Activated naive CD8-positive, alpha-beta T cell treated with anti-CD3 and anti-CD28 coated beads for 36 hours (primary cell): Measurements from ENCODE around the gene ADCY9. TPM values are rescaled to one million over a fixed set of nuclear protein-coding genes. Genes with fewer than 3 reads are reported as not detected.

Experiments
- DNase-seq: peaks from one replicate; pipeline ENCODE4 v3.0.0; 2021
- H3K27ac Mint-ChIP-seq: one replicate; pipeline ENCODE4 v1.8.0; 2022; ENCODE audit warnings: mild to moderate bottlenecking, moderate library complexity, mixed read lengths
- H3K27me3 Mint-ChIP-seq: one replicate; pipeline ENCODE4 v1.8.0; 2022; ENCODE audit warnings: mild to moderate bottlenecking, mixed read lengths
- H3K36me3 Mint-ChIP-seq: one replicate; pipeline ENCODE4 v1.8.0; 2021; ENCODE audit warnings: mild to moderate bottlenecking, mixed read lengths
- H3K4me1 Mint-ChIP-seq: one replicate; pipeline ENCODE4 v1.8.0; 2021; ENCODE audit warnings: mixed read lengths
- H3K4me3 Mint-ChIP-seq: one replicate; pipeline ENCODE4 v1.8.0; 2022; ENCODE audit warnings: mild to moderate bottlenecking, moderate library complexity, mixed read lengths
- H3K9me3 Mint-ChIP-seq: one replicate; pipeline ENCODE4 v1.8.0; 2022; ENCODE audit warnings: mixed read lengths
- total RNA-seq, 2 experiments: library from RNA; stranded (reverse); gene quantifications; one replicate each; pipeline ENCODE4 v1.2.3, GENCODE V29; 2021

The ADCY9 gene
- total RNA-seq, 2 experiments from 2014 or later: 3.6 to 4.2 TPM

DNA sequence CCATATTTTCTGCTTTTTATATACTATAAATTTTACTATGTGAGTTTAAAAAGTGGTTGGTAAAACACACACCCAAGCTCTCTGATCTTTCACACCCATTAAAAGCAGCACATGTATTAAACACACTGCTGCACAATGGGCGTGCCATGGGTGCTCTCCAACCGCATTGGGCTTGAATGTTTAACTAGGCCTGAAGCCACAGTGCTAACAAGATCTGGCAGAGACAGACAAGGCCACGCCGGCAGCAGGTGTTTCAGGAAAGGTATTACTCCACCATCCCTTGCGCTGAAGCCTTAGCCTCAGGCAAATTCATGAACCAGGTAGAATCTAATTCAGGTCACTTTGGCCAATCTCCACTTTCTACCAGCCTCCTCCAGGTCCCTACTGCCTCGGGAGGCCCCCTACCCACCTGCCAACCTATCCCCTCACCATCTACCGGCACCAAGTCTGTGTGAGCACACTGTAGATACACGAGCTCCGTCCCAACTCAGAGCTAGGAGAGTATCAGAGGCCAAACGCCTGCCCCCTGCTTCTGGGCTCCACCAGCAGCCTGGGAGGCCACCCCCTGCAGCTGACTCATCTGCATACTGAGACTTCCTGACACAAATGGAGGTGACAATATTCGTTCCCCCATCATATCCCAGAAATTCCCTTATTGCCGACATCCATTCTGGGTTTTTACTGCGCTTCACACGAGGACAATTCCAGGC is 95.0 kb downstream of the ADCY9 start:
- Mint-ChIP-seq H3K27me3 (no peaks in the 10 kb centered on the region), H3K4me1 (peaks cover 3% of the 10 kb centered on the region), H3K36me3 (peaks cover 2% of the 10 kb centered on the region), H3K27ac (no peak overlapping the region), H3K4me3 (no peak overlapping the region), H3K9me3 (no peaks in the 10 kb centered on the region)
- no peak for DNase-seq

DNA sequence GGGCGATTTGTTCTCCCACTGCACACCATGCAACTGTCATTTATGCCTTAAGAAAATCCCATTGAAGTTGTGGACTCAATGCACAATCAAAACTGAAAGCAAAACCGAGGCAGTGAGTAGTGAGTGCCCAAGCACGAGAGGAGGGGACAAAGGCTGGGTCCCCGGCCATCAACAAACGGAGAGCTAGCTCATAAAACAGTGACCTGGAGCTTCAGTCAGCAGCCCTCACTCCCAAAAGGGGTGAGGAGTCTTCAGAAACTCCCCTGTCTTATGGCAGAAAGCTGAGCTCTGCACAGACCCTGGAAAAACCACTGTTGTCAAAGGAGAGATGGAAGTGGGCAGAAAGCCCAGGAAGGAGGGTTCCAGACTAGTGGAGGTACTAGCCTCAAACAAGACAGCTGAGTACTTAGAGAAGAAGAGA is 96.9 kb downstream of the ADCY9 start:
- peaks cover 2% of the 10 kb centered on the region for H3K36me3 Mint-ChIP-seq
- no peak overlapping the region for H3K4me3 Mint-ChIP-seq

DNA sequence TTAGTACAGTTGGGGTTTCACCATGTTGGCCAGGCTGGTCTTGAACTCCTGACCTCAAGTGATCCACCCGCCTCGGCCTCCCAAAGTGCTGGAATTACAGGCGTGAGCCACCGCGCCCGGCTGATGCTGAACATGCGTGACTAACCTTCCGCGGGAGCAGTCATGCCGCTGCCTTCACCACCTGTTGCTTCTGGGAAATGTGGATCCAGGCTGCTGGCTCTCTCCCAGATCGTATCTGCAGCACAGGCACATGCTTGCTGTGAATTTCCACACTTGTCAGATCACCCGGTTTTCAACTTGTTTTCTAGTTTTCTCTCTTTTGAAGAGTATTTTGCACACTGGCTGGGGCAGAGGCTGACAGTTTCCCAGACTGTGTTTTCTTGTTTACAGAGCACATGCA is 97.9 kb downstream of the ADCY9 start:
- no peaks in the 10 kb centered on the region for H3K27me3 Mint-ChIP-seq
- DNase-seq: no peak
- H3K4me1 Mint-ChIP-seq: peaks cover 3% of the 10 kb centered on the region
- peaks cover 2% of the 10 kb centered on the region for H3K36me3 Mint-ChIP-seq
- H3K4me3 Mint-ChIP-seq: no peak overlapping the region
- H3K9me3 Mint-ChIP-seq: no peaks in the 10 kb centered on the region
- H3K27ac Mint-ChIP-seq: no peak overlapping the region

More for the DNA sequence above, 96.9 kb downstream of the ADCY9 start:
- DNase-seq: no peak
- Mint-ChIP-seq H3K27ac (no peak overlapping the region), H3K9me3 (no peaks in the 10 kb centered on the region), H3K4me1 (peaks cover 3% of the 10 kb centered on the region), H3K27me3 (no peaks in the 10 kb centered on the region)

DNA sequence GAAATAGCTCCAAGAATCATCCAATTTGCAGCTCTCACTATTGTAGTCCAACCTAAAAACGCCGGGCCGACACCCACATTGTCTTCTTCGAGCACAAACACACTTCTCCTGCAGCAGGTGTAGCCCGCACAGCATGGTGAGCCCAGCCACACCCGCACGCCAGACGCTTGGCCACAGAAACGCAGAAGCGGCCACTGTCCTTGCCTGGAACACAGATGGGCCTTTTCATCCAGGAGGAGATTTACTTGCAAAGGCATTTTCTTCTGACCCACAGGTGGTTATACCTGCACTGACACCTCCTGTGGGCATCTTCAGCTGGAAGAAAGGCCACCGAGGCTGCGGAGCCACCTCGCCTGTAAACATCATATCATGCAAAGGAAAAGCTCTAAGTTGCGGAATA is 98.4 kb downstream of the ADCY9 start:
- H3K4me3 Mint-ChIP-seq: no peak overlapping the region
- H3K36me3 Mint-ChIP-seq: peaks cover 2% of the 10 kb centered on the region
- no peak overlapping the region for H3K27ac Mint-ChIP-seq
- no peak for DNase-seq
- no peaks in the 10 kb centered on the region for H3K9me3 Mint-ChIP-seq
- H3K4me1 Mint-ChIP-seq: peaks cover 3% of the 10 kb centered on the region
- H3K27me3 Mint-ChIP-seq: no peaks in the 10 kb centered on the region

DNA sequence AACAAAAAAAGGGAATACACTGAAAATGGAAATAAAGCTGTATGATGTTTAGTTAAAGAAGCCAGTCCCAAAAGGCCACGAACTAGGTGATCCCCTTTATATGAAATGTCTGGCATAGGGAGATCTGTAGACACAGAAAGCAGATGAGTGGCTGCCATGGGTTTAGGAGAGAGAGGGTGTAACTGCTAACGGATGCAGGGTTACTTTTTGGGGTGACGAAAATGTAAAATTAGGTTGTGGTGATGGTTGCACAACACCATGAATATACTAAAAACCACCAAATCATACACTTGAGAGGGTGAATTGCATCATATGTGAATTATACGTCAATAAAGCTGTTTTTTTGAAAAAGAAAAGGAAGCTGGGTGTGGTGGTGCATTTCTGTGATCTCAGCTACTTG is 99.6 kb downstream of the ADCY9 start:
- no peaks in the 10 kb centered on the region for H3K9me3 Mint-ChIP-seq
- DNase-seq: no peak
- H3K27me3 Mint-ChIP-seq: no peaks in the 10 kb centered on the region
- no peak overlapping the region for H3K27ac Mint-ChIP-seq
- peaks cover 2% of the 10 kb centered on the region for H3K36me3 Mint-ChIP-seq
- no peak overlapping the region for H3K4me3 Mint-ChIP-seq
- H3K4me1 Mint-ChIP-seq: peaks cover 3% of the 10 kb centered on the region

DNA sequence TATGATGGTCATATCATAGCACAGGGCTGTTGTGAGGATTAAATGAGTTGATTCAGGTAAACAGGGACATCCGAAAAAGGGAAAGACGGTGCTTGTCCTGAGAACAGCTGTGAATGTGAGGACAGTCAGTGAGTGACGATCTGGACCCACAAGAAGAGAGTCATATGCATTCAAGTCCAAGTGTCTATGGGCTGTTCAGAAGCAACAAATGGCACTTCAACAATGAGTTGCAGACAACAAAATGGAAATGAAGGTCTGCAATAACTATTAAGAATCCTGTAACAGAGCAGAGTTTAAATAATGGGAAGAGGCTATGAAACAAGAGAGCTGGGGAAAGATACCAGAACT is 100.3 kb downstream of the ADCY9 start:
- H3K4me1 Mint-ChIP-seq: peaks cover 3% of the 10 kb centered on the region
- H3K4me3 Mint-ChIP-seq: no peak overlapping the region
- peaks cover 2% of the 10 kb centered on the region for H3K36me3 Mint-ChIP-seq
- DNase-seq: no peak
- H3K9me3 Mint-ChIP-seq: no peaks in the 10 kb centered on the region
- no peak overlapping the region for H3K27ac Mint-ChIP-seq
- H3K27me3 Mint-ChIP-seq: no peaks in the 10 kb centered on the region

DNA sequence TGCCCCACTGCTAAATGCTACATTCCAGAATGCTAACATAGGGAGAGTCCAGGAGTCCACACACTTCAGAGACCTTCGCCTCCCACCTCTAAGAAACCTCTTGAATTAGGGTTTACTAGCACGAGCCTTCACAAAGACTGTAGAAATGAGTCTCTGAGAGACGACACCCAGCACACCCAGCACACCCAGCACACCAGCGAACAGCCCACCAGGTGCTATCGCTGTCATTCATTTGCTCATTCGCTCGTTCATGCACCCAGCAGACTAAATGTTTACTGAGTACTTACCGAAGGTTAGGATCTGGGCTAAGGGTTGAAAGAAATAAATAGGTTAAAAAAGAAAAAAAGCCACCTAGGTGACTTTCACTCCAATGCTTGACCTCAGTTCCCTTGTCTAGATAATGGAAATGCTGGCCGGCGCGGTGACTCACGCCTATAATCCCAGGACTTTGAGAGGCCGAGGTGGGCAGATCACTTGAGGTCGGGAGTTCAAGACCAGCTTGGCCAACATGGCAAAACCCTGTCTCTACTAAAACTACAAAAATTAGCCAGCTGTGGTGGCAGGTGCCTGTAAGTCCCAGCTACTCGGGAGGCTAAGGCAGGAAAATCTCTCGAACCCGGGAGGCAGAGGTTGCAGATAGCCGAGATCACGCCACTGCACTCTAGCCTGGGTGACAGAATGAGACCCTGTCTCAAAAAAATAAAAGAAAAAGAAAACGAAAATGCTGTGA is 100.8 kb downstream of the ADCY9 start:
- no peak overlapping the region for H3K4me3 Mint-ChIP-seq
- H3K4me1 Mint-ChIP-seq: peaks cover 3% of the 10 kb centered on the region
- H3K27me3 Mint-ChIP-seq: no peaks in the 10 kb centered on the region
- DNase-seq: no peak
- no peak overlapping the region for H3K27ac Mint-ChIP-seq
- H3K36me3 Mint-ChIP-seq: peaks cover 2% of the 10 kb centered on the region
- no peaks in the 10 kb centered on the region for H3K9me3 Mint-ChIP-seq

DNA sequence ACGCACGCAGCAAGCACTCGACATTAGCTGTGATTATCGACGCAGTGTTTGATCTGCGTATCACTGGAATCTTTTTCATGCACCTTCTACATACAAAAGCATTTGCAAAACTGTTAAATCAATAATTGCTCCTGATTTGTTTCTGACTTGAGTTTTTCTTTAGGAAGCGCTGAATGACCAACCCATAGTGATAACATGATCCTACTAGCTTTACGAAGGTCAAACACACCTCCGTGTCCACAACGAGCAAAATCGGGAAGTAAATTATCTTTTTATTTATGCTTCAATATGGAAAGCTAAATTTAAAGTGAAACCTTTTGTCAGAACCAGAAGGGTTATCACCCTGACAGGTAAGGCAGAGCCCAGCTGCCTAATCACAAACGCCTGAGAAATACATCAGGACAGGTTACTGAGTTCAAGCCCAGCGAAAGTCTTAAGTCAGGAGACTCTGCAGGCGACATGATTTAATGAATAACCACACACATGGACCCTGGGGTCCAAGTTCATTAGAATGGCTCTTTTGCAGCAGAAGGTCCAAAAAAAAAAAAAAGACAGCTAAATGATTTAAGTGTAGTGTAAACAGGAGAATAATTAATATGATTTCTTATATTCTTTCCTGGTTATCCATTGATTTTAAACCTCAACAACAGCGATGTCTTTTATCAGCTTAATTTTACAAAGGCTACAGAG is 104.2 kb downstream of the ADCY9 start:
- Mint-ChIP-seq H3K27ac (no peak overlapping the region), H3K9me3 (no peaks in the 10 kb centered on the region), H3K4me3 (no peak overlapping the region), H3K4me1 (no peaks in the 10 kb centered on the region), H3K27me3 (no peaks in the 10 kb centered on the region), H3K36me3 (no peaks in the 10 kb centered on the region)
- DNase-seq: no peak

DNA sequence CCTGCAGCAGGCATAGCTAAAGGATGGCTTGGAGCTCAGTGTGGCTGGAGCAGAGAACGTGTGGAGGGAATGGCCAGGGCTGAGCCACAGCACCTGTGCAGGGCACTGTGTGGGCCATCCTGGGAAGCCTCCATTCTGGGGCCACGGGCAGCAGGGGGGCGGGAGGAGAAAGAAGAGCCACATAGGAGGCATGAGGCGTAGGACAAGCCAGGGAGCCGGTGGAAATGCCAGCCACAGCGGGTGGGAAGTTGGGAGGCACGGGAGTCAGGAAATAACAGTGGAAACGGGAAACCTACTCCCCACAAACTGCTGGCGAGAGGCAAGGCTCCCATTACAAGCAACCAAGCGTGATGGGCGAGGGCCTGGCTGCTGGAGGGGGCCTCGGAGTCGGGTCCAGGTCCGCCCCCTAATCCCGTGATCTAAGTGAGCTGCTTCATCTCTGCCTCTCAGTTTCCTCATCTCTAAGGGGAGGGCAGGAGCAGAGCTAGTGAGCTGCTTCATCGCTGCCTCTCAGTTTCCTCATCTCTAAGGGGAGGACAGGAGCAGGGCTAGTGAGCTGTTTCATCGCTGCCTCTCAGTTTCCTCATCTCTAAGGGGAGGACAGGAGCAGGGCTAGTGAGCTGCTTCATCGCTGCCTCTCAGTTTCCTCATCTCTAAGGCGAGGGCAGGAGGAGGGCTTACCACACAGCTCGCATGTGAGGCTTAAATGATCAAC is 104.9 kb downstream of the ADCY9 start:
- Mint-ChIP-seq H3K27me3 (no peaks in the 10 kb centered on the region), H3K36me3 (no peaks in the 10 kb centered on the region)

DNA sequence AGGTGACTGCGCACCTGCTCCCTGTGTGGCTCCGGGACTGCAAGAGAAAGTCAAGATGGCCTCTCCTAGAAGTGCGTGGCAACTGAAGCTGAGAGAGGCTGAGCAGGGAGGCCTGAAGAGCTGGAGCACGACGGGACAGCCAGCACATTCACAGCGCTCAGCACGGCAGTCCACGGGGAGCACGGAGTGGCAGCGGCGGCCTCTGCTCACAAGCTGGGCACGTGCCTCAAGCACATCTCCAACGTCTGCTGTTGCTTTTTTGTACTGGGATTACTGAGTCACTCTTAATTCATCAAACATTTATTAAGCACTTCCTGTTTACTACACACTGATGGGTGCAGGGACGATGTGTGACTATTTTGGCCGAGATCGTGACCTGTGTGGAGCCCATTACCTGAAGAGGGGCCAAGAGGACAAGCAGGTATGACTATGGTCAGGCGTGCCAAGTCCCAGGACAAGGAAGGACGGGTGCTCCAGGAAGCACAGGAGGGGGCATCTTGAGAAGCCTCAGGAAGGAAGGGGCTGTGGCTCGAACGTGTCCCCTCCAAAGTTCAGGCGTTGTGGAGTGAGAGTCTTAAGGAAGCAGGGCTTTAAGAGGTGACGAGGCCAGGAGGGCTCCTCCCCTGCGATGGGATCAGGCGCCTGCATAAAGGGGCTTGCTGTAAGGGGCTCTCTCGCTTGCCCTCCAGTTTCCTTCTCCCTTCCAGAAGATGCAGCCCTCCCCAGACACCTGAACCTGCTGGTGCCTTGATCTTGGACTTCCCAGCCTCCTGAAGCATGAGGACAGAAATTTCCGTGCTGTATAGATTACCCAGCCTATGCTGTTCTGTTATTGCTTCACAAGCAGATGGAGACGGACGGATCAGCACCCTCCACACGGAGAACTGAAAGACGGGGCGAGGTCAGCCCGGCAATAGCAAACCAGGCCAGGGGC is 105.8 kb downstream of the ADCY9 start:
- Mint-ChIP-seq H3K36me3 (no peaks in the 10 kb centered on the region), H3K9me3 (no peaks in the 10 kb centered on the region), H3K4me1 (no peaks in the 10 kb centered on the region), H3K27me3 (no peaks in the 10 kb centered on the region), H3K4me3 (no peak overlapping the region), H3K27ac (no peak overlapping the region)
- no peak for DNase-seq

More for the DNA sequence above, 104.9 kb downstream of the ADCY9 start:
- no peak for DNase-seq
- no peak overlapping the region for H3K27ac Mint-ChIP-seq
- no peaks in the 10 kb centered on the region for H3K9me3 Mint-ChIP-seq
- no peak overlapping the region for H3K4me3 Mint-ChIP-seq
- H3K4me1 Mint-ChIP-seq: no peaks in the 10 kb centered on the region

DNA sequence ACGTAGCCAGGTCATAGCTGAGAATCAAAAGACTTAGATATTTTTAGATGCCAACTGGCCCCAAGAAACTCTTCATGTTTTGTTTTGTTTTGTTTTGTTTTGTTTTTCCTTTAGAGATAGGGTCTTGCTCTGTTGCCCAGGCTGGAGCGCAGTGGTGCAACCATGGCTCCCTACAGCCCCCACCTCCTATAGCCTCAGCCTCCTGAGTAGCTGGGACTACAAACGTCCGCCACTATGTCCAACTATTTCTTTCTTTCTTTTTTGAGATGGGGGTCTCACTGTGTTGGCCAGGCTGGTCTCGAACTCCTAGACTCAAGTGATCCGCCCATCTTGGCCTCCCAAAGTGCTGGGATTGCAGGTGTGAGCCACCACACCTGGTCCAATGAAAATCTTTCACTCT is 107.1 kb downstream of the ADCY9 start:
- Mint-ChIP-seq H3K4me1 (no peaks in the 10 kb centered on the region), H3K36me3 (no peaks in the 10 kb centered on the region), H3K27me3 (no peaks in the 10 kb centered on the region), H3K27ac (no peak overlapping the region), H3K9me3 (no peaks in the 10 kb centered on the region), H3K4me3 (no peak overlapping the region)
- DNase-seq: no peak

DNA sequence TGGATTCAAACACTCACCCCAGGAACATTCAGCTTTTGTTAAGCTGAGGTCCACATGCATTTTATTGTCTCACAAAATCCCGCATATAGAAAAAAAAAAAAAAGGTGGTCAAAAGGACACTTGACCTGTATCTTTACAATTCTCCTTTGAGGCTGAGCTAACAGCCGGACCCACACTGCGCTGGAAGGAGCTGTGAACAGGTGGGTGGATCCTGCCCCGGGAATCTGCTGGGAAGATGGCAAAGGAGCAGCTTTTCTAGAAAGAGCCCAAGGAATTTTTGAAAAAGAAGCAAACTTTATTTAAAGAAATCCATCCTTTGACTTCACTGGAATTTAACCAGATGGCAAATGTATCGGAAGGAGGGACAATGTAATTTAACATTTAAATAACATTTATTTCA is 108.1 kb downstream of the ADCY9 start:
- H3K4me1 Mint-ChIP-seq: no peaks in the 10 kb centered on the region
- H3K27me3 Mint-ChIP-seq: no peaks in the 10 kb centered on the region
- no peaks in the 10 kb centered on the region for H3K9me3 Mint-ChIP-seq
- DNase-seq: no peak
- no peak overlapping the region for H3K27ac Mint-ChIP-seq
- no peaks in the 10 kb centered on the region for H3K36me3 Mint-ChIP-seq
- no peak overlapping the region for H3K4me3 Mint-ChIP-seq

DNA sequence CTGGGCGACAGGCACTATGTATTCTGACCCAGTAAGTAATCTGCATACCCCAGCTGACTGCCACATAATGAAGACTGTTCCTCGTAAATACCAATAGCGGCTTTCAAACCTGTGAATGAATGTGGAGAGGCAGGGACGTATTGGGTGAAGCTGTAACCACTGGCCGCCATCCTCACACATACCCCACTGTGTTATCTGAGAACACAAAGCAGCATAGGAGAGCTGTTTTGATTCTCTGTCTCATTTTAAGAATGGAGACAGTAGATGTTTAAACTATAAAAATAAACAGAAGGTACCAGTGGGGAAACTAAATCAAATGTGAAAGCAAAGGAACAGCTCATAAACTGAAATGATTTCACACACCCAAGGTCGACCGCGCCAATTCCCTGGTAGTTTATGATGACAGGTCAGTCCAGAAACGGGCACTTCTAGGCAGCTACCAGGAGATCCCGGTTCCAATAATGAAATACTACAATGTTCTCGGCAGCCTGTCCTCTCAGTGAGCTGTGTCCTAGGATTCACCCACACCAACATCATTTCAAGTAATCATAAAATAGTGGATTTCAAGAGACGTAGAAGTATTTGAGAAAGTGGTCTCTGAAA is 109.7 kb downstream of the ADCY9 start:
- Mint-ChIP-seq H3K36me3 (no peaks in the 10 kb centered on the region), H3K27me3 (no peaks in the 10 kb centered on the region), H3K9me3 (no peaks in the 10 kb centered on the region), H3K4me3 (no peak overlapping the region), H3K27ac (no peak overlapping the region), H3K4me1 (no peaks in the 10 kb centered on the region)
- no peak for DNase-seq

DNA sequence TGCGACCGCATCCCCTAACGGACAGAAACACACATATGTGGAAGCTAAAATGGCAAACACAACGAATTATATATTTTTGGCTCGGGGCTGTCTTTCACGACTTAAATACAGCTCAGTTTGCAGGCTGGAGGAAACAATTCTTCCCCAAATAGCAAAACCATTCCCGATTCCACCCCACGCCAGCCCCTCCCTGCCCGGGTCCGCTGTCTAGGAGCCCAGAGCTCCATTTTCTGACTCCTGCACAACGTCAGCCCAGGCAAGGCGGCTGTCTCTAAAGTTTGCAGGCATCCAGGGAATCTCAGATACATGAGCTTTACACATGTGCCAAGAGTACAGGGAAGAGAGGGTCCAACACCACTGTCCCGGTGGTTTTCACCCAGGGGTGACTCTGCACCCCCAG is 110.5 kb downstream of the ADCY9 start:
- no peak for DNase-seq
- no peak overlapping the region for H3K27ac Mint-ChIP-seq

More for the DNA sequence above, 110.5 kb downstream of the ADCY9 start:
- Mint-ChIP-seq H3K27me3 (no peaks in the 10 kb centered on the region), H3K4me3 (no peak overlapping the region), H3K36me3 (no peaks in the 10 kb centered on the region), H3K9me3 (no peaks in the 10 kb centered on the region), H3K4me1 (no peaks in the 10 kb centered on the region)
